Mononuclear cell (primary cell): ENCODE measurements around the gene NYNRIN. TPM values are rescaled to one million over a fixed set of nuclear protein-coding genes. Genes with fewer than 3 reads are reported as not detected.

Experiments used
- H3K27me3 ChIP-seq: 2 replicates; pipeline ENCODE4 v1.6.0; 2011; ENCODE audit warnings: low read length, control low read depth; ENCODE audit not compliant: insufficient read depth
- H3K4me1 ChIP-seq: 2 replicates; pipeline ENCODE4 v1.5.1; 2011; ENCODE audit warnings: mild to moderate bottlenecking, low read length, control low read depth; ENCODE audit not compliant: insufficient read depth
- H3K4me3 ChIP-seq: 2 replicates; pipeline ENCODE4 v1.5.1; 2011; ENCODE audit warnings: mild to moderate bottlenecking, low read length, moderate library complexity
- H3K9me3 ChIP-seq: 2 replicates; pipeline ENCODE4 v1.5.1; 2011; ENCODE audit warnings: low read depth, mild to moderate bottlenecking, control low read depth, low read length
- total RNA-seq: library from RNA; depleted of rRNA; stranded (reverse); fragments of >200 nt; gene quantifications from one replicate; pipeline ENCODE4 v1.2.3, GENCODE V29; 2012

The NYNRIN gene
- total RNA-seq, 1 donor, result under 0.01 TPM

DNA sequence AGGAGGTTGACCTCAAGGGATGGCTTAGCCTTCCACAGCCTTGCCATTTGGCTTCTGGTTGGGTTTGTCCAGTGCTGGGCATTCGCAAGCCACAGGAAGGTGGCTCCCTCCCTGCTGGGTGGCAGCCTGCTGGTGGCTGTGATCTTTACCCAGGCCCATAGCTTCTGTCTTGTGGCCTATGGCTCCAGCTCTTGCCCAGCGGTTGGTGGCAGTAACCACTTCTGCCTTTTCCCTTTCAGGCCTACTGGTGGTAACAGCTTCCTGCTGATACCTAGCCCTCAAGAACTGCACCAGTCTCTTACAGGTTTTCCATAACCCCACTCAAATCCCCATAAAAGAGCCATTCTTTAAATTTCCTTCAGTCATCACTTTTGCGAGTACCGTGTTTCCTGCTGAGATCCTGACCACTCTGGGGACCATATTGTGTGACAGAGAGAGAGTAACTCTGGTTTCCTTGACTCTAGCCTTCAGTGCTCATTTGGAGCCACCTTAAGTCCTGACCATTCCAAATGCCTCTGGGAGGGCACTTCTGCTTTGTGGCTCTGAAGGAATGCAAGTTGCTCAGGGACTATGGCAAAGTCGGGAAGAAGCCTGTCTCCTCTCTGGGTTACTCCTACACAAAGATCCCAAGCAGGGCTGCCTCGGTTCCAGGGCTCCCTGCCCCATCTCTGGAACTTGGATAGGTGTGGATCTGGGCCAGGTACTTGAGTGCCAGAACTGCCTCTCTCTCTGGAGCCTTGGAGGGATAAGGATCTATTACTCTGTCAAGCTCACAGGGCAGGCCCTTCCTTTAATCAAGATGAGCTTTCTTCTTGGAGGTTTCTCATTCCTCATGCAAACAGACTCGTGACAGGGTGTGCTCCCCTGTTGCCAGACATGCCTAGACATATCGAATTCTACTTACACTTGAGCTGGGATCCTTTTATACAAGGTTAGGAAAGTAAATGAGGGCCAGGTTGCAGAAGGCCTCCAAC is 2.9 kb upstream of the NYNRIN start:
- H3K9me3 ChIP-seq, result no peaks in the 10 kb centered on the region
- H3K27me3 ChIP-seq, result no peaks in the 10 kb centered on the region
- peaks cover 22% of the 10 kb centered on the region for H3K4me1 ChIP-seq
- H3K4me3 ChIP-seq, result no peak overlapping the region

DNA sequence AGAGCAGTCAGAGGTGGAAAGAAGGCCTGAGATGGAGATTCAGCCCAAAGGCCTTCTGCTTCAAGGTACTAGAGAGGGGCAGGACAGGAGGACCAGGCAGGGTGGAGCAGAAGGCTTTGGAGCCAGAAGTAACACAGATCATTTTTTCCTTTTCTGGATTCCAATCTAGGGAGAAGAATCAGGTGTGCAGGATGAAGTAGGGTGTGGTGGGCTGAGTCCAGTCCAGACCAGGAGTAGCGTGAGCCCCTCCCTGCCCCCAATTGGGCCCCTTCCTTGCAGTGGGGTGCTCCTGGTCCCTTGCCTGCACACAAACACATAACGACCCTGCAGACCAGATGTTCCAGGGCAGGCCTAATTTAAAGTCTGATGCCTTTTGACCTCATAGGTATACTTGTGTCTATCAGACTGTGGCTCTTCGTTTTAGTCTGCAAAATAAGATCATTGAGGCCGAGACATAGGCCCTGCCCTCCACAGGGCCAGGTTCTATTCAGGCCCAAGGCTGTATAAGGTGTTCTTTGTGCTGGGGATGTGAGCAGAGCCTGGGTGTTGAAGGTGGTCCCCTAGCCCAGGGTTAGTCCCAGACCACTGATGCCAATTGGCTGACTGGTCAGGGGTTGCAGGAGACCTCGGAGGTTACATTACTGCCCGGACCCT is 1.0 kb upstream of the NYNRIN start:
- H3K27me3 ChIP-seq, result no peaks in the 10 kb centered on the region
- H3K9me3 ChIP-seq, result no peaks in the 10 kb centered on the region
- peaks cover 17% of the 10 kb centered on the region for H3K4me1 ChIP-seq
- no peak overlapping the region for H3K4me3 ChIP-seq

DNA sequence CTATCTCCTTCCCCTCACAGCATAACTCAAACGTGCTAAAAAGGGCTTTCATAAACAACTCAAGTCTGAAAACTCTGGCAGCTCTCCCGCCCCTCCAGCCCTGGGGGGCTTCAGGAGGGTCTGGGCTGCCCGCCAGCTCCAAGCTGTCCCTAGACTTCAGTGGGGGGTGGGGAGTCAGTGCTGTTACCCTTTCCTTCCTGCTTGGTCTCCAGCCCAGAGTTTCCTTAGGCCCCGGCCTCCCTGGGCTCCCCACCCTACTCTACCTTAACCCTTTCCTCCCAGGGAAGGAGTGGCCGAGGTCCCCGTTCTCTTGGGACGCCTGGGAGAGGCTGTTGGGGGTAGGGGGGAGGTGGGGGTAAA is 530 bp upstream of the NYNRIN start:
- H3K9me3 ChIP-seq, result no peaks in the 10 kb centered on the region

DNA sequence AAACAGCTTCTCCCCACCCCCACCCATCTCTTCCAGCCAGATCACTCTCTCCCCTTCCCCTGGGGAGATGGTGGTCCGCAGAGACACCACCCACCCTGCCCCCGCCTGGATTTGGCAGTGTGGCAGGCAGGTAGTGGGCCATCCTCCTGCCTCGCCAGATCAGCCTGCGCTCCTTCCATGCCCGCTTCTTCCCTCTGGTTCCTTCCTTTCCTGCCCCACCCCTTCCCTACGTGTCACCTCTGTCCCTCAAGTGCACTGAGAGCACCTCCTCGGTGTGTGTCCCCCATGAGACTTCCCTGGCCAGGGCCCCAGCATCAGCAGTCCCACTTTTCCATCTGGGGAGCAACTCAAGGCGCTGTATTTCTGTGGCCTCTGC is 632 bp downstream of the NYNRIN start:
- H3K4me3 ChIP-seq, result peak overlapping the region; percentile 27
- no peaks in the 10 kb centered on the region for H3K9me3 ChIP-seq
- no peaks in the 10 kb centered on the region for H3K27me3 ChIP-seq
- H3K4me1 ChIP-seq, result peaks cover 17% of the 10 kb centered on the region

More for the DNA sequence above, 530 bp upstream of the NYNRIN start:
- Histone ChIP-seq H3K4me3 (no peak overlapping the region), H3K27me3 (no peaks in the 10 kb centered on the region), H3K4me1 (peaks cover 17% of the 10 kb centered on the region)

DNA sequence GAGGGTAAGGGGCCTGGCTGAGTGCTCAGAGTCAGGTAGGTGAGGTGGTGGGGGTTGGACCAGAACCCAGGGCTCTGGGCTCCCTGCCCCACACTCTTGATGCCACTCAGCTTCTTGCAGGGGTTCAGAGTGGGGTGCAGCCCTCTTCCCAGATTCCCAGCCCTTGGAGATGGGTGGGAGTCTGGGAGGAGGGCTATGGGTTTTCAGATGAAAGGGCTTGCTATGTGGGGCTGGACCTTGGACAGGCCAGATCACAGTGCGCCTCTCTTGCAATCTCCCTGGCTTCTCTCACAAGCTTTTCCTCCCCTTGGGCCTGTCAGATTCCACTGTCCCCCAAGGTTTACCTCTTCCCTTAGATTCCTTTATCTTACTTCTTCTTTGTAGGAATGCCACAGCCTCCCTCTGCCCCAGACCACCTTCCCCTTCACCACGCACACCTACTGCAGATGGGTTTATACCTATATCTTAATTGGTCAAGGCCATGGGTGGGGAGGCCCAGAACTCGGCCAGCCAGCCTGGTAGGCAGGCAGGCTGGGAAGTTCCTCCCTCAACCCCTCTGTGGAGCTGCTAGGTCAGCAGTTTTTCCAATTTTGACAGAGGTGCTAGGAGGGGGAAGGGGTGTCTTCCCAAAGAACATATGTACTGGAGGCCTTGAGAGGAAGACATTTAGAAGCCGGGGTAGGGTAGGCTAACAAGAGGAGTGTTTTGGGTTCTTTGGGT is 1.4 kb downstream of the NYNRIN start:
- H3K4me3 ChIP-seq, result no peak overlapping the region
- no peaks in the 10 kb centered on the region for H3K9me3 ChIP-seq
- no peaks in the 10 kb centered on the region for H3K27me3 ChIP-seq

DNA sequence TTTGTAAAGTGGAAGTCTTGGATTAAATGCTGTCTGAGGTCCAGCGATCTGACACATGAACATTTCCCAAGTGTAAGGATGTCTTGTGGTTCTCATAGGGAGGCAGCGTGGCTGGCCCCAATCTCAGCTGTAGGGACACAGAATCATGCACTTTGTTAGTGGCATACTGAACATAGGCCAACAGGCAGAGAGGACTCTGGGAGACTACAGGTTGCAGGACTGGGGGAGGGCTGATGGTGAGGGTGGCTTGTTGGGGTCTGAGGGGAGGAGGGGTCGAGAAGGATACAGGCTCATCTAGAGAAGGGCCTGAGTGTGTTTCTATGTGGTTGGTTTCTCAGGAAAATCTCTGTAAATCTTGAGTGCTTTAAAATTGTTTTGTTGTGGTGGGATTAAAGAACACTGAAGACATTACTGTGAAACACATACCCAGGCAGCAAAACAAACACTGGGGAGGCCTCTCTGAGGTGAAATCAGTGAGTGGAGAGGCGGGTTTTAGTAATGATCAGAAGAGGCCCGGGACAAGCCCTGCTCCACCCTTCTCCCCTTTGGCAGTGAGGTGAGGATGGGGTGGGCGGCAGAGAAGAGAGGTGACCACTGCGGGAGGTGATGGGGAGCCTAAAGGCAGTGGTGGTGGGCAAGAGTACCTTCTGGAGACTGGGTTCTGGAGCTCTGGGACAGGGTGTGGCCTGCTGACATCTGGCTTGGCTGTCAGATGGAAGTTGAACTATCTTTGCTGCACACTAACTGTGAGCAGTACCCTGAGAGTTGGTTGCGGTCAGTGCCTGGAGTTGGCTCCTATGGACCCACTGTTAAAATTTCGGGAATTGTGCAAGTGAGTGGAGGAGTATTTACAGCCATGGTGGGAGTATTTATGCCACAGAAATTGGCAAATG is 3.3 kb downstream of the NYNRIN start:
- Histone ChIP-seq H3K4me1 (peaks cover 10% of the 10 kb centered on the region), H3K9me3 (no peaks in the 10 kb centered on the region), H3K27me3 (no peaks in the 10 kb centered on the region), H3K4me3 (no peak overlapping the region)

More for the DNA sequence above, 1.4 kb downstream of the NYNRIN start:
- H3K4me1 ChIP-seq, result peaks cover 17% of the 10 kb centered on the region

DNA sequence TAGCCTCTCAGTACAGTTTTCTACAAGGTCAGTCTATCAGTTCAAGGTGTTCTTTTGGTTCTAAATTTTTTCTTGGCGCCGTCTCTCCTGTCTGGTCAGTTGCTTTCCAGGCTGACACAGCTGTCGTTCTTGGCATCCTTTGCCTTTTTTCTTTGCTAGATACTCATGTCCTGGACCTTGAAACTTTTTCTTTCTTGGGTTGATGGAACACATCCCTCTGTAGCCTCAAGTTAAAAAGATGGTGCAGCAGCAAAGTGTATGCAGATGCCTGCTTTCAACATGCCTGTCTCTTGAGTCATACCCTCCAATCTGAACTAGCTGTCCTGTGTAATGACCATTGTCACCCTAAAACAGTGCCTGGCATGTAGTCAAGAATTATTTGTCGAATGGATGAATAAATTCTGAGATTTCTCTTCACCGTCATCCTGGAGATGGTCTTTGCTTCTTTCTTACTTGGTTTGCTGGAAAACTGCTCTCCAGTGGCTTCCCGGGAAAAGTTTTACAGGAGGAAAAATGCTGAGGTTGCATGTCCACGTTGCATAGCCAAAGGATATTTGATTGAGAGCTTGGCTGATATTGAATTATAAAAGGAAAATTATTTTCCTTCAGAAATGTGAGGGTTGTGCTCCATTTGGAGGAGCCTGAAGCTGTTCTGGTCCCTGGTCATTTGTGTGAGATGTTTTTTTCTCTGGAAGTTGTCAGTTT is 4.6 kb downstream of the NYNRIN start:
- Histone ChIP-seq H3K27me3 (no peaks in the 10 kb centered on the region), H3K9me3 (no peaks in the 10 kb centered on the region), H3K4me1 (peaks cover 10% of the 10 kb centered on the region), H3K4me3 (no peak overlapping the region)

DNA sequence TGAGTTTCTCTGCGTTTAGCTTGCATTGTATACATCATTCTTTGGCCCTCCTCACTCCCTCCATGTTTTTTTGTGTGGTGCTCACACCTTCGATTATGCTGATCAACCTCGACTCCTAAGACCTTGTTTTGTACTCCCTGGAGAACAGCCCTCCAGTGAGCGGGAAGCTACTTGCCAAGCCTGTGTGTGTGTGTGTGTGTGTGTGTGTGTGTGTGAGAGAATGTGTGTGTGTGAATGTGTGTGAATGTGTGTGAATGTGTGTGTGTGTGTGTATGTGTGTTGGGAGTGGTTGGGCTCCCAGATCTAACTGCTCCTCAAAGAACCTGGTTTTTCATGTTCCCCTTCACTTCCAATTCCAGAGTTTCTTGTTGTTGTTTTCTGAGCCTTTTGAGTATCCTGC is 6.0 kb downstream of the NYNRIN start:
- Histone ChIP-seq H3K9me3 (no peaks in the 10 kb centered on the region), H3K27me3 (no peaks in the 10 kb centered on the region), H3K4me3 (no peak overlapping the region), H3K4me1 (peaks cover 2% of the 10 kb centered on the region)

DNA sequence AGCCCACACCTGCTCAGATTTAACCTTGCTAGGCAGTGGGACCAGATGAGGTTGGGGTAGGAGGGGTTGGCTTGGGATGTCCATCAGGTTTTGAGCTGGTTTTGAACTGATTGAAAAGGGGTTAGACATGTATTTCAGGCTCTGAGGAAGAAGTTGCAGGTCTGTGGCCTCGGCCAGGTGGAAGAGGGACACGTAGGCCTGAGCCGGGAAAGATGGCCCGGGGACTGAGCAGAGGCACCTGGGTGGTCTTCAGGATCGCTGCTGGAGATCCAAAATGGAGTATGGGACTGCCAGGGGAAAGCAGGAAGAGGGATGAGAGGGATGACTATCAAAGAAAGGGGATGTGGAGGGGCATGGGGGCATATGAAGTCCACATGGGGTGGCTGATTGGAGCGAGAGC is 7.6 kb downstream of the NYNRIN start:
- no peaks in the 10 kb centered on the region for H3K4me1 ChIP-seq
- no peaks in the 10 kb centered on the region for H3K27me3 ChIP-seq
- H3K4me3 ChIP-seq, result no peak overlapping the region
- no peaks in the 10 kb centered on the region for H3K9me3 ChIP-seq

DNA sequence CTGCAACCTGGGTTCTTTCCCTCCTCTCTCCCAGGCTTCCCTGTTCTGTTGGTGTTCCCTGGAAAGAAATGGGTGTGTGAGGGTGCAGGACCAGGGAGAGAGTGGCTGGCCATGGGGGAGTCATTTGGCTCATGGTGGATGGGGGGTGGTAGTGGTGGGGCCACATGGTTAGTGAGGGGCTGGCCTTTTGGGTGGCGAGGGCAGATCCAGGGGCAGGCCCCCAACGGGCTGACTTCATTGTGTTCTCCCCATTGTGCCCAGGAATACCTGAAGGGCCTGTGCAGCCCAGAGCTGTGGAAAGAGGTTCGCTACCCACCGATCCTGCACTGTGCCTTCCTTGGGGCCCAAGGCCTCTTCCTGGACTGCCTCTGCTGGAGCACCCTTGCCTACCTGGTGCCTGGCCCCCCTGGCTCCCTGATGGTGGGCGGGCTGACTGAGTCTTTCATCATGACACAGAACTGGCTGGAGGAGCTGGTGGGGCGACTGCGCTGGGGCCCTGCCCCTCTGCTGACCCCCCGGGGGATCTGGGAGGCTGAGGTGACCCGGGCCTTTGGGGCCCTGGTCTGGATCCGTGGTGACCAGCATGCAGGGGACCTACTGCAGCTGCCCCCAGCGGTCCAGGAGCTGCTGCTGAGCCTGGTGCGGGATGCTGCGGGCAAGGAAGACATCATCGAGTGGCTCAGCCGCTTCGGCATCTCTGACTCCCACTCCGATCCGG is 9.0 kb downstream of the NYNRIN start:
- H3K27me3 ChIP-seq, result no peaks in the 10 kb centered on the region
- H3K4me3 ChIP-seq, result no peak overlapping the region
- H3K9me3 ChIP-seq, result no peaks in the 10 kb centered on the region
- H3K4me1 ChIP-seq, result no peaks in the 10 kb centered on the region

DNA sequence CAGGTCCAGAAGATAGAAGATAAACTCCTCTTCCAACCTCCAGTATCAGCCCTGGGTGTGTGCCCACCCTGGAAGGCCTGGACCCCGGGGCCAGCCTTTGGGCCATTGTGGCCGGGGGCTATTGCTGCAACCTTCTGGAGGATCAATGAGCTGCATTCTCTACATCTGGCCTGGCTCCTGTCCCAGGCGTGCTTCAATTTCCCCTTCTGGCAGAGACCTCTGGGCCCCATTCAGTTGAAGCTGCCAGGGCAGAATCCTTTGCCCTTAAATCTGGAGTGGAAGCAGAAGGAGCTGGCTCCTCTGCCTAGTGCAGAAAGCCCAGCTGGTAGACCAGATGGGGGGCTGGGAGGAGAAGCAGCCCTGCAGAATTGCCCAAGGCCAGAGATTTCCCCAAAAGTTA is 10.0 kb downstream of the NYNRIN start:
- H3K4me3 ChIP-seq, result no peak overlapping the region
- no peaks in the 10 kb centered on the region for H3K4me1 ChIP-seq
- H3K9me3 ChIP-seq, result no peaks in the 10 kb centered on the region
- H3K27me3 ChIP-seq, result no peaks in the 10 kb centered on the region

DNA sequence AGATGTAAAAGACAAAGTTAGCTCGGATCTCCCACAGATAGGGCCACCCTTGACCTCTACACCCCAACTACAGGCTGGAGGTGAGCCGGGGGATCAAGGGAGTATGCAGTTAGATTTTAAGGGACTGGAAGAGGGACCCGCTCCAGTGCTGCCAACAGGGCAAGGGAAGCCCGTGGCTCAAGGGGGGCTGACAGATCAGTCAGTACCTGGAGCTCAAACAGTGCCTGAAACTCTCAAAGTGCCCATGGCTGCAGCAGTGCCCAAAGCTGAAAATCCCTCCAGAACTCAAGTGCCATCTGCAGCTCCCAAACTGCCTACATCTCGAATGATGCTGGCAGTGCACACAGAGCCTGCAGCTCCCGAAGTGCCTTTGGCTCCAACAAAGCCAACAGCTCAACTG is 10.4 kb downstream of the NYNRIN start:
- Histone ChIP-seq H3K4me3 (no peak overlapping the region), H3K27me3 (no peaks in the 10 kb centered on the region), H3K4me1 (no peaks in the 10 kb centered on the region), H3K9me3 (no peaks in the 10 kb centered on the region)

DNA sequence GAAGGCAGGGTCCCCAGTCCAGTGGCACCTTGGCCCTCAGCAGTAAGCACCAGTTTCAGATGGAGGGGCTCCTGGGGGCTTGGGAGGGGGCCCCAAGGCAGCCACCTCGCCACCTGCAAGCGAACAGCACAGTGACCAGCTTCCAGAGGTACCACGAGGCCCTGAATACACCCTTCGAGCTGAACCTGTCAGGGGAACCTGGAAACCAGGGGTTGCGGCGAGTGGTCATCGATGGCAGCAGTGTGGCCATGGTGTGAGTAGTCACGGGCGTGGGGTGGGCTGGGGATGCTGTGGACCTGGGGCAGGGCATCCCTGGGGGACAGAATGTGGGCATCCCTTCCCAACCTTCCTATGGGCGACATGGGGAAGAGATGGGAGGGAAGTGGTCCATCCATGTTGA is 11.2 kb downstream of the NYNRIN start:
- Histone ChIP-seq H3K9me3 (no peaks in the 10 kb centered on the region), H3K27me3 (no peaks in the 10 kb centered on the region), H3K4me3 (no peak overlapping the region)

More for the DNA sequence above, 11.2 kb downstream of the NYNRIN start:
- no peaks in the 10 kb centered on the region for H3K4me1 ChIP-seq
